HepG2 (cell line): ENCODE measurements around the gene SRXN1. TPM values are rescaled to one million over a fixed set of nuclear protein-coding genes. Genes with fewer than 3 reads are reported as not detected.

Experiments used
- ATRX ChIP-seq: sonication (generic); formaldehyde crosslinking; IDR thresholded peaks from 2 replicates; pipeline ENCODE4 v1.4.0; 2020; ENCODE audit warnings: missing genetic modification reagents, borderline replicate concordance
- CBX5 ChIP-seq: sonication (generic); formaldehyde crosslinking; IDR thresholded peaks from 2 replicates; pipeline ENCODE4 v1.4.0; 2020; ENCODE audit warnings: missing genetic modification reagents, borderline replicate concordance
- CCDC6 ChIP-seq: sonication (generic); formaldehyde crosslinking; IDR thresholded peaks from 2 replicates; pipeline ENCODE4 v1.8.1; 2022; ENCODE audit warnings: mild to moderate bottlenecking, missing genetic modification reagents, moderate library complexity
- EHMT2 ChIP-seq: fragments of 200-600 bp; sonication (generic); IDR thresholded peaks from 2 replicates; pipeline ENCODE4 v1.7.0; 2017; ENCODE audit warnings: antibody characterized with exemption, low read depth, low read length, borderline replicate concordance
- ELF3 ChIP-seq: IDR thresholded peaks from 2 replicates; pipeline ENCODE4 v1.6.1; 2016; ENCODE audit warnings: missing genetic modification reagents, missing compliant biosample characterization
- EZH2 ChIP-seq: conservative IDR thresholded peaks from 2 replicates; pipeline ENCODE4 v1.6.1; 2012; ENCODE audit warnings: mild to moderate bottlenecking, low read depth, low read length, moderate library complexity
- FIP1L1 ChIP-seq: fragments of 200-400 bp; formaldehyde crosslinking; IDR thresholded peaks from 2 replicates; pipeline ENCODE4 v1.6.1; 2018; ENCODE audit warnings: low read depth, mild to moderate bottlenecking, low read length, moderate library complexity, borderline replicate concordance; ENCODE audit not compliant: insufficient read depth
- FOXP1 ChIP-seq, 2 experiments: fragments of 450-650 bp in 1 of 2; IDR thresholded peaks; 2 replicates each; pipeline ENCODE4 v1.6.1; 2017 to 2018; ENCODE audit warnings: antibody characterized with exemption in 1 of 2
- GABPB1 ChIP-seq: IDR thresholded peaks from 2 replicates; pipeline ENCODE4 v1.6.1; 2016; ENCODE audit warnings: mild to moderate bottlenecking, missing genetic modification reagents, moderate library complexity, missing compliant biosample characterization
- HIVEP1 ChIP-seq: sonication (generic); formaldehyde crosslinking; IDR thresholded peaks from 2 replicates; pipeline ENCODE4 v1.4.0; 2020; ENCODE audit warnings: mild to moderate bottlenecking, missing genetic modification reagents
- HMGA1 ChIP-seq: sonication (generic); formaldehyde crosslinking; conservative IDR thresholded peaks from 2 replicates; pipeline ENCODE4 v1.4.0; 2020; ENCODE audit warnings: missing genetic modification reagents
- MBNL3 ChIP-seq: fragments of 250-450 bp; sonication (Bioruptor Pico); conservative IDR thresholded peaks from 2 replicates; pipeline ENCODE4 v1.8.0; 2022; ENCODE audit warnings: mild to moderate bottlenecking, inconsistent platforms
- NCOR1 ChIP-seq: fragments of 200-600 bp; sonication (generic); IDR thresholded peaks from 2 replicates; pipeline ENCODE4 v1.7.0; 2017; ENCODE audit warnings: antibody characterized with exemption, low read length, borderline replicate concordance
- NFIC ChIP-seq: IDR thresholded peaks from 2 replicates; pipeline ENCODE4 v1.6.1; 2012; ENCODE audit warnings: mild to moderate bottlenecking, low read length, inconsistent platforms
- RFXANK ChIP-seq: IDR thresholded peaks from 2 replicates; pipeline ENCODE4 v1.6.1; 2016
- SIX1 ChIP-seq: sonication (generic); formaldehyde crosslinking; IDR thresholded peaks from 2 replicates; pipeline ENCODE4 v1.4.0; 2020; ENCODE audit warnings: missing genetic modification reagents, borderline replicate concordance
- TIGD3 ChIP-seq: sonication (generic); formaldehyde crosslinking; IDR thresholded peaks from 2 replicates; pipeline ENCODE4 v1.5.1; 2020; ENCODE audit warnings: mild to moderate bottlenecking, missing genetic modification reagents, borderline replicate concordance
- TRIM24 ChIP-seq: sonication (generic); formaldehyde crosslinking; IDR thresholded peaks from 2 replicates; pipeline ENCODE4 v1.8.0; 2022; ENCODE audit warnings: mild to moderate bottlenecking, missing genetic modification reagents
- WIZ ChIP-seq: sonication (generic); formaldehyde crosslinking; IDR thresholded peaks from 2 replicates; pipeline ENCODE4 v1.5.1; 2020; ENCODE audit warnings: mild to moderate bottlenecking, missing genetic modification reagents
- ZBTB7A ChIP-seq: sonication (generic); formaldehyde crosslinking; IDR thresholded peaks from 2 replicates; pipeline ENCODE4 v1.8.0; 2022; ENCODE audit warnings: mild to moderate bottlenecking, missing genetic modification reagents
- ZNF17 ChIP-seq: sonication (generic); formaldehyde crosslinking; IDR thresholded peaks from 2 replicates; pipeline ENCODE4 v1.5.0; 2020; ENCODE audit warnings: mild to moderate bottlenecking, missing genetic modification reagents
- ZNF30 ChIP-seq: sonication (generic); formaldehyde crosslinking; IDR thresholded peaks from 2 replicates; pipeline ENCODE4 v1.5.0; 2020; ENCODE audit warnings: mild to moderate bottlenecking, missing genetic modification reagents
- ZNF350 ChIP-seq: sonication (generic); formaldehyde crosslinking; IDR thresholded peaks from 2 replicates; pipeline ENCODE4 v1.4.0; 2020; ENCODE audit warnings: mild to moderate bottlenecking, low read depth, missing genetic modification reagents, borderline replicate concordance
- ZNF510 ChIP-seq: sonication (generic); formaldehyde crosslinking; IDR thresholded peaks from 2 replicates; pipeline ENCODE4 v1.4.0; 2020; ENCODE audit warnings: low read depth, mild to moderate bottlenecking, missing genetic modification reagents
- ZNF761 ChIP-seq: sonication (generic); formaldehyde crosslinking; conservative IDR thresholded peaks from 2 replicates; pipeline ENCODE4 v1.4.0; 2020; ENCODE audit warnings: mild to moderate bottlenecking, missing genetic modification reagents
- polyA plus RNA-seq, 8 experiments: library from polyadenylated mRNA; depleted of rRNA in 3 of 8; stranded (reverse) in 7 of 8; unstranded in 1 of 8; fragments of >200 nt; fragmentation: Illumina TruSeq in 4 of 8; extraction: Trizol in 4 of 8; gene quantifications; 2 replicates each; pipeline versions ENCODE4 v1.2.1 to v1.2.3, GENCODE V29; 2011 to 2016; ENCODE audit warnings: low read depth in 4 of 8, missing spikeins in 1 of 8, mixed read lengths in 1 of 8; ENCODE audit not compliant: insufficient read depth in 1 of 8
- total RNA-seq, 5 experiments: library from RNA; depleted of rRNA; stranded (reverse); fragments of >200 nt; fragmentation: Illumina TruSeq; extraction: Trizol; gene quantifications; 2 replicates each; pipeline ENCODE4 v1.2.3, GENCODE V29; 2016; ENCODE audit warnings: low read depth in 1 of 5
- TF ChIP-seq, protein P1 (sequence below): sonication (generic); formaldehyde crosslinking; IDR thresholded peaks from 2 replicates; pipeline ENCODE4 v1.4.0; 2020; ENCODE audit warnings: missing genetic modification reagents, borderline replicate concordance

Gene SRXN1
- total and polyA plus RNA-seq, 2 of the 13 experiments (the other 11 are each of a cell fraction or from before 2014, with no cell fraction given): 29.9 to 87.7 TPM

- TF ChIP-seq TRIM24 (no peak; the same call in 1 of the 2 replicates), ZNF510 (peak; percentile 38; the same call in 1 of the 2 replicates), WIZ (no peak; the same call in 1 of the 2 replicates), NCOR1 (no peak; the same call in 1 of the 2 replicates), ZNF350 (peak; percentile 87), CBX5 (peak; percentile 77), ELF3 (CRISPR knock-in tag) (peak; percentile 99), ZNF30 (no peak), FOXP1 (IDR thresholded peaks at IDR 0.05) (no peak), FOXP1 (CRISPR knock-in tag; IDR thresholded peaks at IDR 0.05) (no peak), HMGA1 (CRISPR knock-in tag) (peak; percentile 98; the same call in 1 of the 2 replicates), EZH2 (no peak; the same call in 1 of the 2 replicates), CCDC6 (no peak; the same call in 1 of the 2 replicates), GABPB1 (CRISPR knock-in tag) (peak; percentile 92), ZNF761 (peak; percentile 95), NFIC (peak; percentile 29; the same call in 1 of the 2 replicates), TIGD3 (CRISPR knock-in tag) (no peak), RFXANK (CRISPR knock-in tag) (0 out of 2 replicates have a peak, but pooled peaks have one; percentile 43), EHMT2 (no peak), FIP1L1 (no peak), ZBTB7A (peak; percentile 97), HIVEP1 (CRISPR knock-in tag) (peak; percentile 67; the same call in 1 of the 2 replicates), ZNF17 (CRISPR knock-in tag) (no peak), SIX1 (CRISPR knock-in tag) (peak; percentile 44; the same call in 1 of the 2 replicates), MBNL3 (CRISPR knock-in tag) (no peak), ATRX (CRISPR knock-in tag) (no peak)
- TF ChIP-seq, protein P1, sequence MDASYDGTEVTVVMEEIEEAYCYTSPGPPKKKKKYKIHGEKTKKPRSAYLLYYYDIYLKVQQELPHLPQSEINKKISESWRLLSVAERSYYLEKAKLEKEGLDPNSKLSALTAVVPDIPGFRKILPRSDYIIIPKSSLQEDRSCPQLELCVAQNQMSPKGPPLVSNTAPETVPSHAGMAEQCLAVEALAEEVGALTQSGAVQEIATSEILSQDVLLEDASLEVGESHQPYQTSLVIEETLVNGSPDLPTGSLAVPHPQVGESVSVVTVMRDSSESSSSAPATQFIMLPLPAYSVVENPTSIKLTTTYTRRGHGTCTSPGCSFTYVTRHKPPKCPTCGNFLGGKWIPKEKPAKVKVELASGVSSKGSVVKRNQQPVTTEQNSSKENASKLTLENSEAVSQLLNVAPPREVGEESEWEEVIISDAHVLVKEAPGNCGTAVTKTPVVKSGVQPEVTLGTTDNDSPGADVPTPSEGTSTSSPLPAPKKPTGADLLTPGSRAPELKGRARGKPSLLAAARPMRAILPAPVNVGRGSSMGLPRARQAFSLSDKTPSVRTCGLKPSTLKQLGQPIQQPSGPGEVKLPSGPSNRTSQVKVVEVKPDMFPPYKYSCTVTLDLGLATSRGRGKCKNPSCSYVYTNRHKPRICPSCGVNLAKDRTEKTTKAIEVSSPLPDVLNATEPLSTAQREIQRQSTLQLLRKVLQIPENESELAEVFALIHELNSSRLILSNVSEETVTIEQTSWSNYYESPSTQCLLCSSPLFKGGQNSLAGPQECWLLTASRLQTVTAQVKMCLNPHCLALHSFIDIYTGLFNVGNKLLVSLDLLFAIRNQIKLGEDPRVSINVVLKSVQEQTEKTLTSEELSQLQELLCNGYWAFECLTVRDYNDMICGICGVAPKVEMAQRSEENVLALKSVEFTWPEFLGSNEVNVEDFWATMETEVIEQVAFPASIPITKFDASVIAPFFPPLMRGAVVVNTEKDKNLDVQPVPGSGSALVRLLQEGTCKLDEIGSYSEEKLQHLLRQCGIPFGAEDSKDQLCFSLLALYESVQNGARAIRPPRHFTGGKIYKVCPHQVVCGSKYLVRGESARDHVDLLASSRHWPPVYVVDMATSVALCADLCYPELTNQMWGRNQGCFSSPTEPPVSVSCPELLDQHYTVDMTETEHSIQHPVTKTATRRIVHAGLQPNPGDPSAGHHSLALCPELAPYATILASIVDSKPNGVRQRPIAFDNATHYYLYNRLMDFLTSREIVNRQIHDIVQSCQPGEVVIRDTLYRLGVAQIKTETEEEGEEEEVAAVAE (CRISPR knock-in tag): peak; percentile 60; the same call in 1 of the 2 replicates
These were observed 7.5 kb downstream of the SRXN1 start (continued) for GRCh38 chr20:645318-646106.
